Effector memory CD8-positive, alpha-beta T cell (primary cell): ENCODE results near the gene HOXC13.
A peak's percentile ranks its signal among the peaks of the same experiment; 100 is the strongest.

ENCODE experiments used
- ATAC-seq: fragments of 150-1000 bp; cut with Tn5 transposase; replicated peaks from 2 replicates; pipeline ENCODE4 v1.10.0; 2021; ENCODE audit warnings: mild to moderate bottlenecking, moderate library complexity
- DNase-seq, 3 experiments: peaks; one replicate each; pipeline ENCODE4 v3.0.0; 2021
- H3K27ac Mint-ChIP-seq, 2 donors: one replicate each; pipeline ENCODE4 v1.8.0; 2022; ENCODE audit warnings: mild to moderate bottlenecking in 2 of 2, mixed read lengths in 2 of 2, moderate library complexity in 2 of 2
- H3K27me3 Mint-ChIP-seq, 2 donors: one replicate each; pipeline ENCODE4 v1.8.0; 2022; ENCODE audit warnings: mixed read lengths in 2 of 2
- H3K36me3 Mint-ChIP-seq: one replicate; pipeline ENCODE4 v1.8.0; 2022; ENCODE audit warnings: mild to moderate bottlenecking, moderate library complexity, mixed read lengths; ENCODE audit not compliant: insufficient read depth
- H3K4me1 Mint-ChIP-seq, 2 donors: one replicate each; pipeline ENCODE4 v1.8.0; 2022; ENCODE audit warnings: low read depth in 2 of 2, mixed read lengths in 2 of 2
- H3K4me3 Mint-ChIP-seq, 2 donors: one replicate each; pipeline ENCODE4 v1.8.0; 2022; ENCODE audit warnings: mild to moderate bottlenecking in 2 of 2, mixed read lengths in 2 of 2, moderate library complexity in 2 of 2
- H3K9me3 Mint-ChIP-seq, 2 donors: one replicate each; pipeline ENCODE4 v1.8.0; 2022; ENCODE audit warnings: mixed read lengths in 2 of 2

The HOXC13 gene

GRCh38 chr12:53930591-53931255 is 7.9 kb upstream of the HOXC13 start:
- DNase-seq: no peak
- Mint-ChIP-seq H3K9me3 (no peaks in the 10 kb centered on the region), H3K27ac (no peak overlapping the region)

GRCh38 chr12:53931844-53932581 is 6.6 kb upstream of the HOXC13 start:
- H3K4me1 Mint-ChIP-seq: peaks cover 3 to 12% of the 10 kb centered on the region in 2 donors
- H3K27ac Mint-ChIP-seq: no peak overlapping the region
- ATAC-seq (no peak), DNase-seq (no peak)
- no peaks in the 10 kb centered on the region for H3K9me3 Mint-ChIP-seq
- H3K27me3 Mint-ChIP-seq: peaks cover 94 to 100% of the 10 kb centered on the region in 2 donors
- no peak overlapping the region for H3K4me3 Mint-ChIP-seq
- peaks cover 22% of the 10 kb centered on the region for H3K36me3 Mint-ChIP-seq

More at GRCh38 chr12:53930591-53931255, 7.9 kb upstream of the HOXC13 start:
- Mint-ChIP-seq H3K36me3 (peaks cover 14% of the 10 kb centered on the region), H3K27me3 (peaks cover 94 to 100% of the 10 kb centered on the region in 2 donors), H3K4me3 (no peak overlapping the region), H3K4me1 (peaks cover 3 to 6% of the 10 kb centered on the region in 2 donors)
- ATAC-seq: no peak

GRCh38 chr12:53932915-53933314 is 5.7 kb upstream of the HOXC13 start:
- peaks cover 3 to 13% of the 10 kb centered on the region in 2 donors for H3K4me1 Mint-ChIP-seq
- no peaks in the 10 kb centered on the region for H3K9me3 Mint-ChIP-seq
- no peak overlapping the region for H3K4me3 Mint-ChIP-seq
- H3K27me3 Mint-ChIP-seq: peaks cover 99 to 100% of the 10 kb centered on the region in 2 donors
- H3K27ac Mint-ChIP-seq: no peak overlapping the region
- DNase-seq (no peak), ATAC-seq (no peak)
- H3K36me3 Mint-ChIP-seq: peaks cover 23% of the 10 kb centered on the region

- ATAC-seq: no peak
- no peaks in the 10 kb centered on the region for H3K9me3 Mint-ChIP-seq
These were observed 3.0 kb upstream of the HOXC13 start for GRCh38 chr12:53935383-53936341.

GRCh38 chr12:53937099-53937498 is 1.5 kb upstream of the HOXC13 start:
- H3K9me3 Mint-ChIP-seq: no peaks in the 10 kb centered on the region
- H3K27ac Mint-ChIP-seq: no peak overlapping the region
- peaks cover 26% of the 10 kb centered on the region for H3K36me3 Mint-ChIP-seq
- no peak overlapping the region for H3K4me3 Mint-ChIP-seq
- H3K4me1 Mint-ChIP-seq: peaks cover 3 to 12% of the 10 kb centered on the region in 2 donors
- ATAC-seq (no peak), DNase-seq (no peak)
- peaks cover 92 to 100% of the 10 kb centered on the region in 2 donors for H3K27me3 Mint-ChIP-seq

More at GRCh38 chr12:53935383-53936341, 3.0 kb upstream of the HOXC13 start:
- Mint-ChIP-seq H3K27me3 (peaks cover 91 to 100% of the 10 kb centered on the region in 2 donors), H3K36me3 (peaks cover 26% of the 10 kb centered on the region), H3K4me3 (peak overlapping the region in 1 of 2 donors; percentile 13), H3K4me1 (peaks cover 3 to 12% of the 10 kb centered on the region in 2 donors), H3K27ac (no peak overlapping the region)
- no peak for DNase-seq

GRCh38 chr12:53937596-53938325 is 870 bp upstream of the HOXC13 start:
- H3K4me3 Mint-ChIP-seq: no peak overlapping the region
- ATAC-seq (no peak), DNase-seq (no peak)
- peaks cover 26% of the 10 kb centered on the region for H3K36me3 Mint-ChIP-seq
- no peak overlapping the region for H3K27ac Mint-ChIP-seq
- peaks cover 3 to 12% of the 10 kb centered on the region in 2 donors for H3K4me1 Mint-ChIP-seq
- H3K27me3 Mint-ChIP-seq: peaks cover 92 to 100% of the 10 kb centered on the region in 2 donors
- H3K9me3 Mint-ChIP-seq: no peaks in the 10 kb centered on the region

- H3K4me3 Mint-ChIP-seq: peak overlapping the region; percentile 0 to 17
- DNase-seq: no peak
- no peaks in the 10 kb centered on the region for H3K9me3 Mint-ChIP-seq
- H3K27me3 Mint-ChIP-seq: peaks cover 92 to 100% of the 10 kb centered on the region in 2 donors
- H3K36me3 Mint-ChIP-seq: peaks cover 26% of the 10 kb centered on the region
- ATAC-seq: no peak
- H3K27ac Mint-ChIP-seq: no peak overlapping the region
- peaks cover 3 to 12% of the 10 kb centered on the region in 2 donors for H3K4me1 Mint-ChIP-seq
These were observed 794 bp downstream of the HOXC13 start for GRCh38 chr12:53939141-53940108.

GRCh38 chr12:53940443-53941014 is 1.9 kb downstream of the HOXC13 start:
- Mint-ChIP-seq H3K4me1 (peaks cover 9 to 13% of the 10 kb centered on the region in 2 donors), H3K36me3 (peaks cover 20% of the 10 kb centered on the region), H3K27me3 (peaks cover 92 to 100% of the 10 kb centered on the region in 2 donors), H3K27ac (no peak overlapping the region), H3K4me3 (peak overlapping the region in 1 of 2 donors; percentile 17), H3K9me3 (no peaks in the 10 kb centered on the region)
- no peak for ATAC-seq
- DNase-seq: no peak

- Mint-ChIP-seq H3K4me3 (no peak overlapping the region), H3K27me3 (peaks cover 92 to 100% of the 10 kb centered on the region in 2 donors), H3K4me1 (peaks cover 7 to 10% of the 10 kb centered on the region in 2 donors), H3K9me3 (no peaks in the 10 kb centered on the region), H3K36me3 (peaks cover 18% of the 10 kb centered on the region), H3K27ac (no peak overlapping the region)
- DNase-seq: no peak
- ATAC-seq: no peak
These were observed 2.6 kb downstream of the HOXC13 start for GRCh38 chr12:53941187-53941586.

- peaks cover 15% of the 10 kb centered on the region for H3K36me3 Mint-ChIP-seq
- H3K4me1 Mint-ChIP-seq: peaks cover 7 to 10% of the 10 kb centered on the region in 2 donors
- ATAC-seq (no peak), DNase-seq (no peak)
- no peaks in the 10 kb centered on the region for H3K9me3 Mint-ChIP-seq
- no peak overlapping the region for H3K27ac Mint-ChIP-seq
- H3K4me3 Mint-ChIP-seq: no peak overlapping the region
- peaks cover 92 to 100% of the 10 kb centered on the region in 2 donors for H3K27me3 Mint-ChIP-seq
These were observed 3.1 kb downstream of the HOXC13 start for GRCh38 chr12:53941750-53942149.

GRCh38 chr12:53942467-53942997 is 3.9 kb downstream of the HOXC13 start:
- Mint-ChIP-seq H3K27me3 (peaks cover 92 to 98% of the 10 kb centered on the region in 2 donors), H3K9me3 (no peaks in the 10 kb centered on the region), H3K27ac (no peak overlapping the region), H3K4me1 (peaks cover 6 to 7% of the 10 kb centered on the region in 2 donors), H3K4me3 (no peak overlapping the region), H3K36me3 (peaks cover 14% of the 10 kb centered on the region)
- DNase-seq (no peak), ATAC-seq (no peak)
